NT2/D1 (cell line): ENCODE measurements around the gene ITSN2.

ENCODE experiments used
- DNase-seq: peaks from one replicate; pipeline ENCODE4 v3.0.0-alpha.2; 2011; ENCODE audit warnings: low read depth, low spot score
- H3K27me3 ChIP-seq: 2 replicates; pipeline ENCODE4 v1.6.0; 2011; ENCODE audit warnings: mild to moderate bottlenecking; ENCODE audit not compliant: insufficient read length, insufficient read depth
- H3K36me3 ChIP-seq: 2 replicates; pipeline ENCODE4 v1.6.1; 2011; ENCODE audit warnings: mild to moderate bottlenecking, low read length, mixed read lengths; ENCODE audit not compliant: insufficient read depth, insufficient read length
- H3K4me1 ChIP-seq: 2 replicates; pipeline ENCODE4 v1.5.1; 2011; ENCODE audit not compliant: insufficient read depth, insufficient read length
- H3K4me3 ChIP-seq: 2 replicates; pipeline ENCODE4 v1.5.1; 2011; ENCODE audit warnings: low read depth; ENCODE audit not compliant: insufficient read length
- H3K9ac ChIP-seq: 2 replicates; pipeline ENCODE4 v1.6.0; 2011; ENCODE audit warnings: low read depth; ENCODE audit not compliant: insufficient read length
- H3K9me3 ChIP-seq: 2 replicates; pipeline ENCODE4 v1.5.1; 2011; ENCODE audit warnings: mild to moderate bottlenecking, low read length; ENCODE audit not compliant: insufficient read depth
- SUZ12 ChIP-seq: IDR thresholded peaks from 2 replicates; pipeline ENCODE4 v1.6.1; 2011; ENCODE audit not compliant: insufficient read length, insufficient read depth; ENCODE audit errors: extremely low read depth
- YY1 ChIP-seq: IDR thresholded peaks from 2 replicates; pipeline ENCODE4 v1.6.1; 2011; ENCODE audit not compliant: insufficient read length, insufficient read depth
- ZNF274 ChIP-seq: IDR thresholded peaks from 2 replicates; pipeline ENCODE4 v1.6.1; 2011; ENCODE audit warnings: mild to moderate bottlenecking, low read depth, low read length

ITSN2 gene

DNA sequence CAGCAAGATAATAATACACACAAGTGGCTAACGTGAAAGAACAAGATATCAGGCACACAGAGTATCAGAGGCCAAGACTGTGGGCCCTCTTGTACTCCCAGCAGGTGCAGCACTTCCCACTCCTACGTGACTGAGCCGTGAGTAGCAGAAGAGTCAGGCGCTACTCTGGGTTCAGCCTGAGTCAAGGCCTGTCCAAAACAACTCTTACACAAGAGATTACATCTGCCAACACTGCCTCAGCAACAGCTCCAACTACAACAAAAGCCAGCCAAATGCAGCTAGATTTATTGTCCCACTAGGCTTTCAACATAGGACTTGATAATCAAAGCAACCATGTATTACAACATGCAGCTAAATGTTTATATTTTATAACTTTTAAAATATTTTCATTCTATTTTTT lies 56.2 kb downstream of the ITSN2 start:
- DNase-seq, result no peak
- Histone ChIP-seq H3K4me3 (no peak overlapping the region), H3K9me3 (no peaks in the 10 kb centered on the region), H3K4me1 (no peaks in the 10 kb centered on the region), H3K9ac (no peak overlapping the region), H3K27me3 (no peaks in the 10 kb centered on the region), H3K36me3 (peaks cover 16% of the 10 kb centered on the region)
- no peak for TF ChIP-seq SUZ12
- TF ChIP-seq ZNF274, result no peak
- TF ChIP-seq YY1, result no peak

DNA sequence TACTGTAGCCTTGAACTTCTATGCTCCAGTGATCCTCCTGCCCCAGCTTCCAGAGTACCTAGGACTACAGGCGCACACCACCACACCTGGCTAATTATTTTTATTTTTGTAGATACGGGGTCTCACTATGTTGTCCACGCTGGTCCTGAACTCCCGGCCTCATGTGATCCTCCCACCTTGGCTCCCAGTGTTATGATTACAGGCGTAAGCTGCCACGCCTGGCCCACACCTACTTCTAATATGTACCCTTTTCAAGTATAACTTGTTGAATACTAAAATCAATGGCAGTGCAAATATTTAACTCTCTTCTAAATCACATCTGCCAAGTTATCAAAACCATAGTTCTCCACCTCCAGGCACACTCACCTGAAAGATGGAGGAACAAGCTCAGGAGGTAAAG lies 58.7 kb downstream of the ITSN2 start:
- Histone ChIP-seq H3K4me1 (no peaks in the 10 kb centered on the region), H3K4me3 (no peak overlapping the region), H3K9me3 (no peaks in the 10 kb centered on the region), H3K36me3 (peaks cover 13% of the 10 kb centered on the region), H3K9ac (no peak overlapping the region), H3K27me3 (no peaks in the 10 kb centered on the region)
- TF ChIP-seq YY1, result no peak
- no peak for TF ChIP-seq ZNF274
- TF ChIP-seq SUZ12, result no peak
- DNase-seq, result no peak

DNA sequence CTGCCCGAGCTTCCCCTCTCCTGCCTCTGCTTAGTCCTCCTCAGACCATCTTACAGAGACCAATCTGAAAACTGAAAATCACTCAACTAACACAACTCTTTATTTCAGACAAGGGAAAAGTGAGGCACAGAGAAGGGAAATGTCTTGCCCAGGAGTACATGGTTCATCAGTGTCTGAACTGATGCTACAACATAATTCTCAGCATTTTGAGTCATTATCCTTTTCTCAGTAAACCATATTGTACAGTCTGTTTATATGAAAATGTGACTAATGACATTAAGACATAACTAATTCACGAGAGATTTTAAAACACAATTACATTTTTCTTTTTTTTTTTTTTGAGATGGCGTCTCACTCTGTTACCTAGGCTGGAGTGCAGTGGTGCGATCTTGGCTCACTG lies 62.7 kb downstream of the ITSN2 start:
- Histone ChIP-seq H3K4me1 (no peaks in the 10 kb centered on the region), H3K9ac (no peak overlapping the region), H3K27me3 (no peaks in the 10 kb centered on the region), H3K9me3 (no peaks in the 10 kb centered on the region), H3K4me3 (no peak overlapping the region), H3K36me3 (peaks cover 30% of the 10 kb centered on the region)
- no peak for DNase-seq
- no peak for TF ChIP-seq YY1
- TF ChIP-seq ZNF274, result no peak
- TF ChIP-seq SUZ12, result no peak

DNA sequence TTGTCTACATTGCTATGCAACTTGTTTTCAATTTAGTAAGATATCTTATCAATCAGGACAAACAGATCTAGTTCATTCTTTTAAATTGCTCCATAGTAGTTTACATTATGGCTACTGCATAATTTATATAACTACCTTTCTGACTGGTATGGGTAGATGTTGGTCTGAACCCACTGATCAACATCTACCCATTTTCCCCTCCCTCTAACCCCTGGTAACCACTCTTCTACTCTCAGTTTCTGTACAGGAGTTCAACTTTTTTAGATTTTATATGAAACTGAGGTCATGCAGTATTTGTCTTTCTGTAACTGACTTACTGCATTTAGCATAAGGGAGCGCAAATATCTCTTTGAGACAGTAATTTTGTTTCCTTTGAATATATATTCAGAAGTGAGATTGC lies 73.2 kb downstream of the ITSN2 start:
- Histone ChIP-seq H3K4me3 (no peak overlapping the region), H3K9me3 (no peaks in the 10 kb centered on the region), H3K9ac (no peak overlapping the region), H3K4me1 (no peaks in the 10 kb centered on the region), H3K27me3 (no peaks in the 10 kb centered on the region), H3K36me3 (no peaks in the 10 kb centered on the region)
- TF ChIP-seq ZNF274, result no peak
- TF ChIP-seq SUZ12, result no peak
- no peak for TF ChIP-seq YY1
- DNase-seq, result no peak

DNA sequence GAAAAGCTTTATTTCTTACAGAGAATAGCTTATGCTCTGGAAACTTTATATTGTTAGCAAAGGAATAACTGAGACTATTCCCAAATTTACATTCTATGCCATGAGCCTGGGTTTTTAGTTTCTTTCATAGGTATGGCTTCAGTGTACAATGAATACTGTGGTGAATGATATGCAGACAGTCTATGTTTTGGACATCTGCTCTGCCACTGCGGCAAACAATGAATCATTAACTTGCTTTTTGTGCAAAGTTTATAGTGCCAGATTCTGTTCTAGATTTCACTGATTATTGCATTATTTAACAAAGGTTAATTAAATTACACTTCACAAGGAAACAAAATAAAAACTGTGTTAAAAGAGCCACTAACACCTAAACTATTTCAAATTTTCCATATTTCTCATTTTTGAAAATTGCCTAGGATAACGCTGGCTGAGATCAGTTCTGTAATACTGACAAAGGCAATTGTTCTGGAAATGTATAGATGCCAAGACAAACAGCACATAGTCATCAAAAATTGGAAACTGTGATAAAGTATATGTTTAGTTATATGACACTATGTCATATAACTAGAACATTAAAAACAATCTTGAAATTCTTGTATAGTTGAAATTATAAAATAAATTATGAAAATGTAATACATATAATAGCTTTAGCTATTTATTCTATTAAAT lies 74.7 kb downstream of the ITSN2 start:
- no peaks in the 10 kb centered on the region for H3K4me1 ChIP-seq
- no peaks in the 10 kb centered on the region for H3K9me3 ChIP-seq
- H3K27me3 ChIP-seq, result no peaks in the 10 kb centered on the region
- no peaks in the 10 kb centered on the region for H3K36me3 ChIP-seq
- no peak for DNase-seq
- no peak overlapping the region for H3K9ac ChIP-seq
- H3K4me3 ChIP-seq, result no peak overlapping the region
- TF ChIP-seq YY1 (no peak), ZNF274 (no peak), SUZ12 (no peak)

DNA sequence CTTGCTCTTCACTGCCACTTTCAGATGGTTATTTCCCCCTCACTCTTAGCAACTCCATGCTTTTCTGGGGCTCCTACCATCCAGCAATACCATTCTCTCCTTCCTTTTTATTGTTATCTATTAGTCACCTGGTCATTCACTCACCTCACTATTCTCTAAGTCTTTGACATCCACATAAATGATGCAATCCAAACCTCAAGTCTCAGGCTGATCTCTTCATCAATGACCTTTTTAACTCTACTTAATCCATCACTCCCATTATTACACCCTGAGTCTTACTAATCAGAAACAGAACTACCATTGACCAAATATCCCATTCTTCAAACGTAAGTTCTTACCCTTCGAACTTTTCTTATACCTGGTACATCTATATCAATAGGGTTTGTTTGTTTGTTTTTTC lies 79.7 kb downstream of the ITSN2 start:
- H3K4me3 ChIP-seq, result no peak overlapping the region
- TF ChIP-seq SUZ12 (no peak), ZNF274 (no peak), YY1 (no peak)
- H3K27me3 ChIP-seq, result no peaks in the 10 kb centered on the region
- H3K4me1 ChIP-seq, result no peaks in the 10 kb centered on the region
- no peak for DNase-seq
- no peaks in the 10 kb centered on the region for H3K36me3 ChIP-seq
- H3K9ac ChIP-seq, result no peak overlapping the region
- no peaks in the 10 kb centered on the region for H3K9me3 ChIP-seq

DNA sequence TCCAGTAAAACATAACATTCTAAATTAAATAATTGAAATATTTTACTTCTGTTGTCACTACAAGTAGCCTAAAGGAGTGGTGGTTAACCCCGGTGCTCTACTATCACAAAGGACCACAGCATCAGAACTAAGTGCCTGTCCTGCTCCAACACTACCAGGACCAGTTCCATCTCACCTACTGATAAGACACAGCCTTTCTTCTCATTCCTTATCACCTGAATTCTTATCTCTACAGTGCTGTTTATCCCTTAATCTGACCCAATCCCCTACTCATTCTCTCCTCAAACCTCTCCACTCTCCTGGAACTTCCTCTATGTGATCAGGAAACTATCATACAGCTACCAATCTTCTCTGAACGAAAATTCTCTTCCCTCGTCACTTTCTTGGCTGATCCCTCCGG lies 80.2 kb downstream of the ITSN2 start:
- Histone ChIP-seq H3K36me3 (no peaks in the 10 kb centered on the region), H3K9me3 (no peaks in the 10 kb centered on the region), H3K4me1 (no peaks in the 10 kb centered on the region), H3K4me3 (no peak overlapping the region), H3K27me3 (no peaks in the 10 kb centered on the region), H3K9ac (no peak overlapping the region)
- TF ChIP-seq YY1 (no peak), ZNF274 (no peak), SUZ12 (no peak)
- no peak for DNase-seq

DNA sequence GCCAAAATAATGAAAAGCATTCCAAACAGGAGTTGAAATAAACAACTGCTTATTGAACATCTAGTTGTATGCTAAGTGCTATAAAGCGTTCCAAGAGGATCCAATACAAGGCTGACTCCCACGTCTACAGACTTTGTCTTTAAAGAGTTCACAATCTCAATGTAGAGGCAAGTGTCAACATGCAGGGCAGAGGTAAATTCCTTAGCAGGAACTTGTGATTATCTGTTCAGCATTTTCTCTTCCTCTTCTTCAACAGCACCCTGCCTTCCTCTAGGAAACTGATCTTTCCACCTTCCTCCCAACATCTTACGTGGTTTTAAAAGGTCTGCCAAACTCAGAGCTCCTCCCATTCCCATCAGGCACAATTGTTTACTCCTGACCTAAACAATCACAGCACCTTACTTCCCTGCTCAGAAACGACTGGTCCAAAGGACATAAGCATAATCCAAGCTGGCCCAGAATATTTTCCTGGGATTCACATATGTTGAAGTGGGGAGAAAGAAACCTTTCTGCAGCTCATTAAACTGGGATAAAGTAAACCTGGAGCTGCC lies 83.9 kb downstream of the ITSN2 start:
- Histone ChIP-seq H3K9ac (no peak overlapping the region), H3K36me3 (no peaks in the 10 kb centered on the region), H3K9me3 (no peaks in the 10 kb centered on the region)

More for the DNA sequence above, 83.9 kb downstream of the ITSN2 start:
- DNase-seq, result no peak
- H3K4me1 ChIP-seq, result no peaks in the 10 kb centered on the region
- H3K27me3 ChIP-seq, result no peaks in the 10 kb centered on the region
- TF ChIP-seq SUZ12, result no peak
- TF ChIP-seq YY1, result no peak
- no peak for TF ChIP-seq ZNF274
- no peak overlapping the region for H3K4me3 ChIP-seq
